CD4-positive, CD25-positive, alpha-beta regulatory T cell (primary cell): ENCODE measurements around the gene BTRC. TPM values are rescaled to one million over a fixed set of nuclear protein-coding genes. Genes with fewer than 3 reads are reported as not detected.
"Not testable (repeated sequence)": the region's sequence is repeated elsewhere in the genome, so short reads cannot be mapped to it uniquely, and the experiment has no call there.

ENCODE experiments used
- ATAC-seq, 2 donors: fragments of 150-1000 bp; cut with Tn5 transposase; one replicate each; pipeline ENCODE4 v1.10.0; 2021; ENCODE audit warnings: low read depth in 2 of 2, moderate number of reproducible peaks in 2 of 2, moderate library complexity in 1 of 2
- DNase-seq, 3 donors: peaks; one replicate each; pipeline versions ENCODE4 v3.0.0 to v3.0.0-alpha.2; 2012 to 2022; ENCODE audit warnings: mixed read lengths in 1 of 3
- H3K27ac ChIP-seq: one replicate; pipeline ENCODE4 v1.7.0; 2013; ENCODE audit warnings: mild to moderate bottlenecking, low read length; ENCODE audit not compliant: insufficient read depth, poor library complexity, severe bottlenecking
- H3K27me3 ChIP-seq: one replicate; pipeline ENCODE4 v1.7.0; 2013; ENCODE audit warnings: low read length; ENCODE audit not compliant: control insufficient read depth, insufficient read depth
- H3K36me3 ChIP-seq: one replicate; pipeline ENCODE4 v1.7.0; 2013; ENCODE audit warnings: mild to moderate bottlenecking, low read length, moderate library complexity; ENCODE audit not compliant: control insufficient read depth, insufficient read depth
- H3K4me1 ChIP-seq: 2 replicates; pipeline ENCODE4 v1.7.0; 2013; ENCODE audit warnings: mild to moderate bottlenecking, low read length; ENCODE audit not compliant: insufficient read depth, control insufficient read depth, poor library complexity, severe bottlenecking
- H3K4me3 ChIP-seq: one replicate; pipeline ENCODE4 v1.7.0; 2013; ENCODE audit warnings: low read depth, mild to moderate bottlenecking, low read length, moderate library complexity
- H3K9me3 ChIP-seq, 2 experiments: 1 replicate in 1 of 2; 2 replicates in 1 of 2; pipeline ENCODE4 v1.7.0; 2013; ENCODE audit warnings: low read length in 2 of 2, mild to moderate bottlenecking in 1 of 2, moderate library complexity in 1 of 2; ENCODE audit not compliant: control insufficient read depth in 2 of 2
- H3K27ac Mint-ChIP-seq, 3 donors: one replicate each; pipeline ENCODE4 v1.8.0; 2020 to 2022; ENCODE audit warnings: mild to moderate bottlenecking in 3 of 3, mixed read lengths in 3 of 3, moderate library complexity in 2 of 3
- H3K27me3 Mint-ChIP-seq: one replicate; pipeline ENCODE4 v1.8.0; 2022; ENCODE audit warnings: mild to moderate bottlenecking, mixed read lengths
- H3K36me3 Mint-ChIP-seq: one replicate; pipeline ENCODE4 v1.8.0; 2020; ENCODE audit warnings: mixed read lengths
- H3K4me1 Mint-ChIP-seq, 4 donors: one replicate each; pipeline ENCODE4 v1.8.0; 2020 to 2022; ENCODE audit warnings: mixed read lengths in 4 of 4, mild to moderate bottlenecking in 1 of 4
- H3K4me3 Mint-ChIP-seq, 4 donors: one replicate each; pipeline ENCODE4 v1.8.0; 2020 to 2022; ENCODE audit warnings: mild to moderate bottlenecking in 4 of 4, mixed read lengths in 4 of 4, moderate library complexity in 3 of 4
- H3K9me3 Mint-ChIP-seq, 7 donors: one replicate each; pipeline ENCODE4 v1.8.0; 2020 to 2022; ENCODE audit warnings: mixed read lengths in 7 of 7, mild to moderate bottlenecking in 3 of 7, moderate library complexity in 2 of 7
- polyA plus RNA-seq, 4 donors: library from polyadenylated mRNA; unstranded; fragments of 300-500 nt; fragmentation: Illumina TruSeq; gene quantifications; one replicate each; pipeline ENCODE4 v1.2.3, GENCODE V29; 2021
- total RNA-seq: library from RNA; stranded (reverse); gene quantifications from one replicate; pipeline ENCODE4 v1.2.3, GENCODE V29; 2022

Gene BTRC
- total and polyA plus RNA-seq, 5 donors from 2014 or later: 6.1 to 17.8 (median 8.9) TPM

DNA sequence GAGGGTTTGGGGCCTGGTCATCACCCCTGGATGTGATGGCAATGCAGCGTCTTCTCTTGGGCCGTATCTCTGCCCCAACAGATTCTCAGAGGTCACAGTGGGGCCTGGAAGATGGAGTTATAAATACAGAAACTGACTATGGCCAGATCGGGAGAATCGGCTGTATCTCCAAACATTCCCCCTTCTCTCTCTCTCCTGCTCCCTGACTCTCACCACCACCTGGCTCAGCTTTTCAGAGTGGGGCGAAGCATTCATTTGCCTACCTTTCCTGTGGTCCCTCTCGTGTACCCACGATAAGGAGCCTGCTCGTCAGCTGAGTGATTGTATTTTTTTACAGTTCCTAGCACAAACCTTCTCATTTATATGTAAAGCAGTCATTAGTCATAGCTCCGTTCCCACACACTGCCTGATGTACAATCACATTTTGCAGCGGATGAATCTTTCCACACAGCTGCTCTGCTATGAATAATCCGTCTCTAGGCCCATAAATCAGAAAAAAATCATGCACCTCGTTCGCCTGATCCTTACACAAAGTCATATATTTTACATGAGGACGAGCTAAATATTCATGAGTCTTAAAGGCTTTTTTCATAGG, 23.2 kb upstream of the BTRC start:
- Histone ChIP-seq H3K36me3 (no peaks in the 10 kb centered on the region), H3K27ac (no peak overlapping the region), H3K27me3 (peaks cover 6% of the 10 kb centered on the region), H3K4me3 (no peak overlapping the region), H3K9me3 (no peaks in the 10 kb centered on the region), H3K4me1 (no peaks in the 10 kb centered on the region)
- no peak overlapping the region for H3K27ac Mint-ChIP-seq
- DNase-seq (no peak), ATAC-seq (no peak)
- H3K36me3 Mint-ChIP-seq: no peaks in the 10 kb centered on the region
- no peak overlapping the region for H3K4me3 Mint-ChIP-seq
- H3K27me3 Mint-ChIP-seq: peaks cover 57% of the 10 kb centered on the region
- H3K9me3 Mint-ChIP-seq: no peaks in the 10 kb centered on the region
- no peaks in the 10 kb centered on the region for H3K4me1 Mint-ChIP-seq

DNA sequence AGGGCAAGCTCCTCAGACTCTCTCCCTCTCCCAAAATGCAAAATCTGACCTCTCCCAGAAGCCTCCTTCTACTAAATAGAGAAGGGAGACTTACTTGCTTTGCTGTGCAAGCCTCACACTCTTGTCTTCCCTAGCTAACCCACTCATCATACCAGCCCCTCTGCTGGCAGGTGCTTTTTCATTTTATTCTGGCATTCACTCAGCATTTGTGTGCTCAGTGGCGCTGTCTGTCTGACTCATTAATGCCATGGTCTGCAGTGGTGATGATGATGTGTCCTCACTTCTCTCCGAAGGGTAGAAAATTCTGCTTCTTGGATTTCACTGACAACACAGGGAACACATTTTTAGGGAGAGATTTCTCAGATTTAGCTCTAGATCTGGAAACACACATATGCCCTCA, 22.0 kb upstream of the BTRC start:
- H3K27me3 Mint-ChIP-seq: peaks cover 45% of the 10 kb centered on the region
- DNase-seq (no peak), ATAC-seq (no peak)
- H3K4me3 Mint-ChIP-seq: no peak overlapping the region
- H3K9me3 Mint-ChIP-seq: no peaks in the 10 kb centered on the region
- no peaks in the 10 kb centered on the region for H3K9me3 ChIP-seq
- H3K27ac Mint-ChIP-seq: no peak overlapping the region
- H3K36me3 Mint-ChIP-seq: no peaks in the 10 kb centered on the region
- H3K4me3 ChIP-seq: no peak overlapping the region
- no peaks in the 10 kb centered on the region for H3K4me1 ChIP-seq
- no peaks in the 10 kb centered on the region for H3K36me3 ChIP-seq
- no peak overlapping the region for H3K27ac ChIP-seq
- H3K27me3 ChIP-seq: peaks cover 6% of the 10 kb centered on the region
- H3K4me1 Mint-ChIP-seq: no peaks in the 10 kb centered on the region

DNA sequence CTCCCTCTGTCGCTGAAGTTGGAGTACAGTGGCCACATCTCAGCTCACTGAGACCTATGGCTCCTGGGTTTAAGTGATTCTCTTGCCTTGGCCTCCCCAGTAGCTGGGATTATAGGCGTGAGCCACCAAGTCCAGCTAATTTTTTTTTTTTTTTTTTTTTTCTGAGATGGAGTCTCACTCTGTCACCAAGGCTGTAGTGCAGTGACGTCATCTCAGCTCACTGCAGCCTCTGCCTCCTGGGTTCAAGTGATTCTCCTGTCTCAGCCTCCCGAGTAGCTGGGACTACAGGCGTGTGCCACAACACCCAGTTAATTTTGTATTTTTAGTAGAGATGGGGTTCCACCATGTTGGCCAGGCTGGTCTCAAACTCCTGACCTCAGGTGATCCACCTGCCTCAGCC, 19.7 kb upstream of the BTRC start:
- not testable (repeated sequence) for H3K9me3 Mint-ChIP-seq, H3K4me3 ChIP-seq, H3K36me3 Mint-ChIP-seq, DNase-seq, H3K4me1 Mint-ChIP-seq, H3K27me3 ChIP-seq, H3K9me3 ChIP-seq, H3K4me3 Mint-ChIP-seq, H3K27ac Mint-ChIP-seq, H3K36me3 ChIP-seq, H3K27ac ChIP-seq, H3K4me1 ChIP-seq, ATAC-seq
- peaks cover 43% of the 10 kb centered on the region for H3K27me3 Mint-ChIP-seq

DNA sequence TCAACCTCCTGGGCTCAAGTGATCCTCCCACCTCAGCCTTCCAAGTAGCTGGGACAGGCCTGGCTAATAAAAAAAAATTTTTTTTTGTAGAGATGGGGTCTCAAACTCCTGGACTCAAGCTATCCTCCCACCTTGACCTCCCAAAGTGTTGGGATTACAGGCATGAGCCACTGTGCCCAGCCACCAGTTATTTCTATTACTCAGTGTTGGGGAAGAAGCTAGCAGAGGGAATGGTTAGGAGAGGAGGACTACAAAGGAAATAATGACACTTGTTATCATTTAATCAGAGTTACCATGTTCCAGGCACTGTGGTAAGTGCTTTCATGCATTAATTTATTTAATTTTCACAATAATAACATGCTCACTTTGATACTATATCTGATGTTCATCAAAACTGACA, 17.6 kb upstream of the BTRC start:
- Mint-ChIP-seq H3K4me3 (no peak overlapping the region), H3K4me1 (no peaks in the 10 kb centered on the region), H3K27ac (no peak overlapping the region), H3K9me3 (no peaks in the 10 kb centered on the region), H3K27me3 (peaks cover 34% of the 10 kb centered on the region), H3K36me3 (no peaks in the 10 kb centered on the region)
- Histone ChIP-seq H3K27ac (no peak overlapping the region), H3K4me1 (no peaks in the 10 kb centered on the region), H3K36me3 (no peaks in the 10 kb centered on the region), H3K27me3 (peaks cover 8% of the 10 kb centered on the region), H3K4me3 (no peak overlapping the region), H3K9me3 (no peaks in the 10 kb centered on the region)
- ATAC-seq (no peak), DNase-seq (no peak)

DNA sequence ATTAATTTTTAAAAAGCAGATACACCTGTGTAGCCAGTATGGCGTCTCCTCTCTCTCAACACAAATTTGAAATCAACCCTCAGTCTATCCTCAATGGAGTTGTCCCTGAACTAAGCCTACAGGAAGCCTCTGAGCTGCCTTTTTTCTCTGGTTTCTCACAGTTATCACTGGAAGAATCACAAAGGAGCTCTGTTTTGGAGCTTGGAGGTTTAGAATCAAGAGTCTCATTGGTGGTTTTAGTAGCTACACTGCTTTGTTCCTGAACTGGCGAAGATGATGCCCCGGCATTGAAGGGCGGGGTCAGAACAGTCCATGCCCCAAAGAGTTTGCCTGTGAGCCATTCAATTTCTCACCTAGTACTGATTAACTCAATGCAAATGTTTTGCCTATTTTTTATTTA, 16.1 kb upstream of the BTRC start:
- Histone ChIP-seq H3K4me1 (no peaks in the 10 kb centered on the region), H3K4me3 (no peak overlapping the region), H3K9me3 (no peaks in the 10 kb centered on the region), H3K36me3 (no peaks in the 10 kb centered on the region), H3K27me3 (peaks cover 2% of the 10 kb centered on the region), H3K27ac (no peak overlapping the region)
- Mint-ChIP-seq H3K4me3 (no peak overlapping the region), H3K4me1 (no peaks in the 10 kb centered on the region), H3K27me3 (peaks cover 38% of the 10 kb centered on the region), H3K27ac (no peak overlapping the region), H3K9me3 (peaks cover 0 to 1% (median 0%) of the 10 kb centered on the region in 7 donors), H3K36me3 (no peaks in the 10 kb centered on the region)
- ATAC-seq: no peak
- no peak for DNase-seq

DNA sequence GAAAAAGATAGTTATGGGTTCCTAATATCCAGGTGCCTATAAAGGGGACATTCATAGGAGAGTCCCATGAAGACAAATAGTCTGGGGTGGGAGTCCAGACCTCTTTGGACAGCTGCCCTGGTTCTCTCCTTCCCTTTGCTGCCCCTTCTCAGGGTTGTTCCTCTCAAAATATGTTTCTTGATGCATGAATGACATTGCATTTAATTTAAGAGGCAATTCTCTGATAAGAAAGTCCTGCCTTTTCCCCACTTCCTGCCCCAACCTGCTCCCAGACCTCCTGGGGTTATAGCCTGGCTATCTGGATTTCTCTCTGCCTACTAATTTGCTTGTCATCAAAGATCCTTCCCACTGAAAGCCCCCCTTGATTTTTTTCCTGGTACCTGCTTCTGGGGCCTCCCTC, 12.5 kb upstream of the BTRC start:
- H3K36me3 ChIP-seq: no peaks in the 10 kb centered on the region
- ATAC-seq: no peak
- H3K9me3 ChIP-seq: no peaks in the 10 kb centered on the region
- H3K27ac ChIP-seq: no peak overlapping the region
- H3K4me3 ChIP-seq: no peak overlapping the region
- H3K4me1 Mint-ChIP-seq: no peaks in the 10 kb centered on the region
- no peaks in the 10 kb centered on the region for H3K36me3 Mint-ChIP-seq
- no peaks in the 10 kb centered on the region for H3K4me1 ChIP-seq
- peaks cover 2% of the 10 kb centered on the region for H3K27me3 ChIP-seq
- no peak overlapping the region for H3K27ac Mint-ChIP-seq
- DNase-seq: no peak
- H3K9me3 Mint-ChIP-seq: peaks cover 0 to 3% (median 0%) of the 10 kb centered on the region in 7 donors
- no peak overlapping the region for H3K4me3 Mint-ChIP-seq
- peaks cover 26% of the 10 kb centered on the region for H3K27me3 Mint-ChIP-seq

DNA sequence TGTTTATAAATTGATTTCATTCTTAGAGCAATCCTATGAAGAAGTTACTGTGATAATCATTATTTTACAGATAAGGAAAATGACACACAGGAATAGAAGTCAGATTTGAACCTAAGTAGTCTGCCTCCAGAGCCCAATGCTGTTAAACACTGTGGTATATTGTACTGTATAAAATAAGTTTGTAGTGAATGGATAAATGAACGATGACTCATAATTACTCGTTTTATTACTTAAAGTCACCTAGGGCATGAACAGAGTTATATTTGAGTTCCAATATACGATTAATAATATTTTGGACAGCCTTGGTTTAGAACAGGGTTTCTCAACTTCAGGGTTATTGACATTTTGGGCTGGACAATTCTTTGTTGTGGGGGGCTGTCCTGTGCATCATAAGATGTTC, 7.8 kb upstream of the BTRC start:
- Mint-ChIP-seq H3K36me3 (no peaks in the 10 kb centered on the region), H3K4me1 (no peaks in the 10 kb centered on the region), H3K27ac (no peak overlapping the region), H3K4me3 (no peak overlapping the region), H3K27me3 (peaks cover 41% of the 10 kb centered on the region), H3K9me3 (peaks cover 0 to 3% (median 0%) of the 10 kb centered on the region in 7 donors)
- H3K9me3 ChIP-seq: no peaks in the 10 kb centered on the region
- no peak overlapping the region for H3K4me3 ChIP-seq
- H3K4me1 ChIP-seq: no peaks in the 10 kb centered on the region
- ATAC-seq (no peak), DNase-seq (no peak)
- H3K27ac ChIP-seq: no peak overlapping the region
- peaks cover 6% of the 10 kb centered on the region for H3K27me3 ChIP-seq
- H3K36me3 ChIP-seq: no peaks in the 10 kb centered on the region

DNA sequence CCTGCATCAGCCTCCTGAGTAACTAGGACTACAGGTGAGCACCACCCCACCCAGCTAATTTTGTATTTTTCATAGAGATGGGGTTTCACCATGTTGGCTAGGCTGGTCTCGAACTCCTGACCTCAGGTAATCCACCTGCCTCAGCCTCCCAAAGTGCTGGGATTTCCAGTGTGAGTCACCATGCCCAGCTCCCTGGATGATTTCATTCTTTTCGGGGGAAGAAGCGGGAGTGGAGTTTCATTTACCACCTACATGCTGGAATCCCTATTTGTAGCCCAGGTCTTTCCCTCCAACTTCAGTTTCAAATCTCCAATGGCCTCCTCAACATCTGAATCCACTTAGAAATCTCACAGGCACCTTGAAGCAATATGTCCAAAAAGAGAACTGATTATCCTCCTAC, 2.9 kb upstream of the BTRC start:
- no peaks in the 10 kb centered on the region for H3K36me3 ChIP-seq
- H3K27me3 Mint-ChIP-seq: peaks cover 29% of the 10 kb centered on the region

More for the DNA sequence above, 2.9 kb upstream of the BTRC start:
- Mint-ChIP-seq H3K9me3 (peaks cover 0 to 4% (median 0%) of the 10 kb centered on the region in 7 donors), H3K4me1 (peaks cover 10 to 26% (median 18%) of the 10 kb centered on the region in 4 donors), H3K36me3 (peaks cover 4% of the 10 kb centered on the region), H3K4me3 (no peak overlapping the region), H3K27ac (no peak overlapping the region)
- no peaks in the 10 kb centered on the region for H3K9me3 ChIP-seq
- peaks cover 10% of the 10 kb centered on the region for H3K4me1 ChIP-seq
- no peak overlapping the region for H3K4me3 ChIP-seq
- ATAC-seq: no peak
- no peak overlapping the region for H3K27ac ChIP-seq
- no peak for DNase-seq
- peaks cover 10% of the 10 kb centered on the region for H3K27me3 ChIP-seq
